Left cardiac atrium (tissue), 4 donors: Measurements from ENCODE around the gene RBPJL. TPM values are rescaled to one million over a fixed set of nuclear protein-coding genes. Genes with fewer than 3 reads are reported as not detected.
A peak's percentile ranks its signal among the peaks of the same experiment; 100 is the strongest.

ENCODE experiments used
- ATAC-seq, 2 donors: fragments of 200-7000 bp; cut with Tn5 transposase; one replicate each; pipeline ENCODE4 v1.9.1; 2020; ENCODE audit warnings: mild to moderate bottlenecking in 2 of 2, moderate library complexity in 2 of 2
- DNase-seq: peaks from one replicate; pipeline ENCODE4 v3.0.0-alpha.2; 2020
- intact Hi-C, 2 donors: fragments of 100-400 bp; cut with DNase I; formaldehyde crosslinking; loops; one replicate each; pipeline versions ENCODE4 v1.14.1 to v1.15.1; 2022 to 2023
- long read RNA-seq: library from polyadenylated mRNA; unstranded; transcript quantifications from one replicate; pipeline ENCODE4 v2.0.0, GENCODE V29; 2021
- total RNA-seq, 2 donors: library from RNA; stranded (reverse); fragmentation: NEBNext Ultra II Directional; extraction: Animal tissue kit (Norgen Biotek cat#: 25700); gene quantifications; one replicate each; pipeline ENCODE4 v1.2.1, GENCODE V29; 2021
- donor health status: DM: no; HTN: yes; CAD: no.
- donor health status: DM: no; HTN: yes; CAD: no; lungs with severe emphysema.
- donor health status: DM: yes; HTN: yes; CAD: no.
- donor health status: Dilated cardiomyopathy.

RBPJL gene
- not detected for total RNA-seq
- long read RNA-seq = 0 reads

GRCh38 chr20:45306431-45306982 is at the start of gene RBPJL:
TSS of gene RBPJL (plus strand) at chr20:45306840. CDS start at chr20:45306923, 83 bp downstream.
- intact Hi-C loops = no loop called here
- no peak for DNase-seq
- no peak for ATAC-seq

- intact Hi-C loops = no loop called here
- ATAC-seq = no peak
- no peak for DNase-seq
Measured at GRCh38 chr20:45257161-45257560, 49.5 kb upstream of the RBPJL start.

GRCh38 chr20:45257711-45258110 is 48.9 kb upstream of the RBPJL start:
- DNase-seq (no peak), ATAC-seq (no peak)
- intact Hi-C loops = no loop called here

GRCh38 chr20:45258259-45258658 is 48.4 kb upstream of the RBPJL start:
- no peak for DNase-seq
- intact Hi-C loops = no loop called here
- ATAC-seq = no peak

GRCh38 chr20:45258664-45259063 is 48.0 kb upstream of the RBPJL start:
- ATAC-seq (no peak), DNase-seq (no peak)
- intact Hi-C loops = no loop called here

- intact Hi-C loops = no loop called here
- DNase-seq (no peak), ATAC-seq (no peak)
Measured at GRCh38 chr20:45263556-45264266, 42.9 kb upstream of the RBPJL start.

- intact Hi-C loops = no loop called here
- DNase-seq (no peak), ATAC-seq (no peak)
Measured at GRCh38 chr20:45266977-45267376, 39.7 kb upstream of the RBPJL start.

- intact Hi-C loops = no loop called here
- ATAC-seq (peak in 1 of 2 donors; percentile 51), DNase-seq (no peak)
Measured at GRCh38 chr20:45268531-45268930, 38.1 kb upstream of the RBPJL start.

GRCh38 chr20:45269056-45269455 is 37.6 kb upstream of the RBPJL start:
- intact Hi-C loops = no loop called here
- no peak for ATAC-seq
- DNase-seq = no peak

GRCh38 chr20:45269754-45270270 is 36.8 kb upstream of the RBPJL start:
- intact Hi-C loops = loop anchor here in 1 of 2 donors (10.0 kb wide), 1 partner anchor 135 kb away; no protein-coding TSS in a partner anchor
- ATAC-seq = no peak
- DNase-seq = no peak

- DNase-seq (no peak), ATAC-seq (no peak)
- intact Hi-C loops = loop anchor here in 1 of 2 donors (10.0 kb wide), 1 partner anchor 141 kb away; no protein-coding TSS in a partner anchor
Measured at GRCh38 chr20:45275338-45275737, 31.3 kb upstream of the RBPJL start.

- ATAC-seq = no peak
- intact Hi-C loops = loop anchor here in 1 of 2 donors (10.0 kb wide), 1 partner anchor 145 kb away; no protein-coding TSS in a partner anchor
- DNase-seq = no peak
Measured at GRCh38 chr20:45279992-45280391, 26.6 kb upstream of the RBPJL start.

- DNase-seq = no peak
- ATAC-seq = no peak
- intact Hi-C loops = no loop called here
Measured at GRCh38 chr20:45282700-45283550, 23.7 kb upstream of the RBPJL start.

- DNase-seq = no peak
- intact Hi-C loops = no loop called here
- no peak for ATAC-seq
Measured at GRCh38 chr20:45283551-45284057, 23.0 kb upstream of the RBPJL start.

GRCh38 chr20:45288376-45288775 is 18.3 kb upstream of the RBPJL start:
- DNase-seq (no peak), ATAC-seq (no peak)
- intact Hi-C loops = no loop called here

- ATAC-seq = no peak
- no peak for DNase-seq
- intact Hi-C loops = no loop called here
Measured at GRCh38 chr20:45288860-45289259, 17.8 kb upstream of the RBPJL start.

GRCh38 chr20:45289942-45290676 is 16.5 kb upstream of the RBPJL start:
- DNase-seq (no peak), ATAC-seq (no peak)
- intact Hi-C loops = loop anchor here in 1 of 2 donors (2.0 to 10.0 kb wide), 2 partner anchors 195 to 279 kb away; no protein-coding TSS in a partner anchor

- peak; percentile 84 for DNase-seq
- intact Hi-C loops = loop anchor here in 1 of 2 donors (2.0 to 10.0 kb wide), 2 partner anchors 196 to 280 kb away; no protein-coding TSS in a partner anchor
- ATAC-seq = peak; percentile 62 to 66
Measured at GRCh38 chr20:45290677-45291355, 15.8 kb upstream of the RBPJL start.
